ENCODE data around the gene ILK.

GRCh38 chr11:6646918-6647679, 43.5 kb downstream of the ILK start:
- TF ChIP-seq, protein P1, sequence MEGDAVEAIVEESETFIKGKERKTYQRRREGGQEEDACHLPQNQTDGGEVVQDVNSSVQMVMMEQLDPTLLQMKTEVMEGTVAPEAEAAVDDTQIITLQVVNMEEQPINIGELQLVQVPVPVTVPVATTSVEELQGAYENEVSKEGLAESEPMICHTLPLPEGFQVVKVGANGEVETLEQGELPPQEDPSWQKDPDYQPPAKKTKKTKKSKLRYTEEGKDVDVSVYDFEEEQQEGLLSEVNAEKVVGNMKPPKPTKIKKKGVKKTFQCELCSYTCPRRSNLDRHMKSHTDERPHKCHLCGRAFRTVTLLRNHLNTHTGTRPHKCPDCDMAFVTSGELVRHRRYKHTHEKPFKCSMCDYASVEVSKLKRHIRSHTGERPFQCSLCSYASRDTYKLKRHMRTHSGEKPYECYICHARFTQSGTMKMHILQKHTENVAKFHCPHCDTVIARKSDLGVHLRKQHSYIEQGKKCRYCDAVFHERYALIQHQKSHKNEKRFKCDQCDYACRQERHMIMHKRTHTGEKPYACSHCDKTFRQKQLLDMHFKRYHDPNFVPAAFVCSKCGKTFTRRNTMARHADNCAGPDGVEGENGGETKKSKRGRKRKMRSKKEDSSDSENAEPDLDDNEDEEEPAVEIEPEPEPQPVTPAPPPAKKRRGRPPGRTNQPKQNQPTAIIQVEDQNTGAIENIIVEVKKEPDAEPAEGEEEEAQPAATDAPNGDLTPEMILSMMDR (IDR thresholded peaks at IDR 0.05; ENCODE audit: poor library complexity), result no peak
- TF ChIP-seq EZH2phosphoT487 (IDR thresholded peaks at IDR 0.05; ENCODE audit: low read depth, severe bottlenecking, unreplicated experiment) (no peak), EZH2 (IDR thresholded peaks at IDR 0.05; ENCODE audit: borderline replicate concordance) (no peak)
